ENCODE data around the gene B3GNT7.
A peak's percentile ranks its signal among the peaks of the same experiment; 100 is the strongest.
"Not testable (repeated sequence)": the region's sequence is repeated elsewhere in the genome, so short reads cannot be mapped to it uniquely, and the experiment has no call there.

The B3GNT7 gene

GRCh38 chr2:231395188-231396057 is at the start of gene B3GNT7:
TSS of gene B3GNT7 (plus strand) at chr2:231395710. CDS start at chr2:231395804, 94 bp downstream.
- peak within 1 kb of the TSS; percentile 21 for H3K4me3 Mint-ChIP-seq
- H3K36me3 Mint-ChIP-seq (ENCODE audit: low read depth) = peaks cover 2% of the 10 kb centered on the region
- no peak within 1 kb of the TSS for H3K27ac Mint-ChIP-seq
- no peaks in the 10 kb centered on the region for H3K9me3 Mint-ChIP-seq
- H3K27me3 Mint-ChIP-seq (ENCODE audit: low read depth) = peaks cover 34% of the 10 kb centered on the region
- H3K4me1 Mint-ChIP-seq (ENCODE audit: low read depth) = peaks cover 9% of the 10 kb centered on the region

GRCh38 chr2:231347081-231347480 is 48.4 kb upstream of the B3GNT7 start:
- H3K4me1 Mint-ChIP-seq (ENCODE audit: low read depth) = no peaks in the 10 kb centered on the region
- no peak overlapping the region for H3K4me3 Mint-ChIP-seq
- no peak overlapping the region for H3K27ac Mint-ChIP-seq
- H3K27me3 Mint-ChIP-seq (ENCODE audit: low read depth) = peaks cover 26% of the 10 kb centered on the region
- no peaks in the 10 kb centered on the region for H3K36me3 Mint-ChIP-seq (ENCODE audit: low read depth)
- no peaks in the 10 kb centered on the region for H3K9me3 Mint-ChIP-seq

- no peak overlapping the region for H3K4me3 Mint-ChIP-seq
- no peaks in the 10 kb centered on the region for H3K36me3 Mint-ChIP-seq (ENCODE audit: low read depth)
Measured at GRCh38 chr2:231347638-231348037, 47.9 kb upstream of the B3GNT7 start.

GRCh38 chr2:231348173-231348572 is 47.3 kb upstream of the B3GNT7 start:
- Mint-ChIP-seq H3K36me3 (ENCODE audit: low read depth) (no peaks in the 10 kb centered on the region), H3K9me3 (no peaks in the 10 kb centered on the region), H3K4me3 (no peak overlapping the region), H3K27ac (no peak overlapping the region), H3K27me3 (ENCODE audit: low read depth) (peaks cover 26% of the 10 kb centered on the region), H3K4me1 (ENCODE audit: low read depth) (no peaks in the 10 kb centered on the region)

More at GRCh38 chr2:231347638-231348037, 47.9 kb upstream of the B3GNT7 start:
- Mint-ChIP-seq H3K27ac (no peak overlapping the region), H3K9me3 (no peaks in the 10 kb centered on the region), H3K27me3 (ENCODE audit: low read depth) (peaks cover 26% of the 10 kb centered on the region), H3K4me1 (ENCODE audit: low read depth) (no peaks in the 10 kb centered on the region)

GRCh38 chr2:231348704-231349373 is 46.7 kb upstream of the B3GNT7 start:
- H3K4me1 Mint-ChIP-seq (ENCODE audit: low read depth) = no peaks in the 10 kb centered on the region

GRCh38 chr2:231349374-231349735 is 46.2 kb upstream of the B3GNT7 start:
- H3K4me3 Mint-ChIP-seq; H3K9me3 Mint-ChIP-seq; H3K27ac Mint-ChIP-seq; H3K4me1 Mint-ChIP-seq (ENCODE audit: low read depth); H3K36me3 Mint-ChIP-seq (ENCODE audit: low read depth): not testable (repeated sequence)
- H3K27me3 Mint-ChIP-seq (ENCODE audit: low read depth) = peaks cover 23% of the 10 kb centered on the region

More at GRCh38 chr2:231348704-231349373, 46.7 kb upstream of the B3GNT7 start:
- peaks cover 26% of the 10 kb centered on the region for H3K27me3 Mint-ChIP-seq (ENCODE audit: low read depth)
- no peak overlapping the region for H3K4me3 Mint-ChIP-seq
- no peak overlapping the region for H3K27ac Mint-ChIP-seq
- H3K36me3 Mint-ChIP-seq (ENCODE audit: low read depth) = no peaks in the 10 kb centered on the region
- no peaks in the 10 kb centered on the region for H3K9me3 Mint-ChIP-seq

- Mint-ChIP-seq H3K27ac (no peak overlapping the region), H3K9me3 (no peaks in the 10 kb centered on the region), H3K27me3 (ENCODE audit: low read depth) (peaks cover 21% of the 10 kb centered on the region), H3K4me1 (ENCODE audit: low read depth) (no peaks in the 10 kb centered on the region), H3K4me3 (no peak overlapping the region), H3K36me3 (ENCODE audit: low read depth) (no peaks in the 10 kb centered on the region)
Measured at GRCh38 chr2:231351648-231352047, 43.9 kb upstream of the B3GNT7 start.

- Mint-ChIP-seq H3K27me3 (ENCODE audit: low read depth) (peaks cover 7% of the 10 kb centered on the region), H3K9me3 (no peaks in the 10 kb centered on the region), H3K36me3 (ENCODE audit: low read depth) (no peaks in the 10 kb centered on the region), H3K27ac (no peak overlapping the region), H3K4me3 (no peak overlapping the region), H3K4me1 (ENCODE audit: low read depth) (no peaks in the 10 kb centered on the region)
Measured at GRCh38 chr2:231353469-231353868, 42.0 kb upstream of the B3GNT7 start.

GRCh38 chr2:231355508-231356465 is 39.7 kb upstream of the B3GNT7 start:
- H3K4me3 Mint-ChIP-seq = no peak overlapping the region
- no peaks in the 10 kb centered on the region for H3K27me3 Mint-ChIP-seq (ENCODE audit: low read depth)
- H3K36me3 Mint-ChIP-seq (ENCODE audit: low read depth) = no peaks in the 10 kb centered on the region
- no peaks in the 10 kb centered on the region for H3K4me1 Mint-ChIP-seq (ENCODE audit: low read depth)
- no peak overlapping the region for H3K27ac Mint-ChIP-seq
- H3K9me3 Mint-ChIP-seq = no peaks in the 10 kb centered on the region

GRCh38 chr2:231356466-231356844 is 39.1 kb upstream of the B3GNT7 start:
- Mint-ChIP-seq H3K27me3 (ENCODE audit: low read depth) (no peaks in the 10 kb centered on the region), H3K36me3 (ENCODE audit: low read depth) (no peaks in the 10 kb centered on the region), H3K9me3 (no peaks in the 10 kb centered on the region), H3K4me3 (no peak overlapping the region), H3K4me1 (ENCODE audit: low read depth) (peaks cover 2% of the 10 kb centered on the region), H3K27ac (no peak overlapping the region)

GRCh38 chr2:231357048-231357447 is 38.5 kb upstream of the B3GNT7 start:
- H3K27me3 Mint-ChIP-seq (ENCODE audit: low read depth) = no peaks in the 10 kb centered on the region
- H3K4me1 Mint-ChIP-seq (ENCODE audit: low read depth) = peaks cover 6% of the 10 kb centered on the region
- H3K36me3 Mint-ChIP-seq (ENCODE audit: low read depth) = no peaks in the 10 kb centered on the region
- H3K4me3 Mint-ChIP-seq = no peak overlapping the region
- no peaks in the 10 kb centered on the region for H3K9me3 Mint-ChIP-seq
- no peak overlapping the region for H3K27ac Mint-ChIP-seq

- H3K4me1 Mint-ChIP-seq (ENCODE audit: low read depth) = peaks cover 10% of the 10 kb centered on the region
- no peaks in the 10 kb centered on the region for H3K9me3 Mint-ChIP-seq
- H3K27ac Mint-ChIP-seq = no peak overlapping the region
- H3K27me3 Mint-ChIP-seq (ENCODE audit: low read depth) = no peaks in the 10 kb centered on the region
- no peak overlapping the region for H3K4me3 Mint-ChIP-seq
- H3K36me3 Mint-ChIP-seq (ENCODE audit: low read depth) = no peaks in the 10 kb centered on the region
Measured at GRCh38 chr2:231357931-231358330, 37.6 kb upstream of the B3GNT7 start.

GRCh38 chr2:231359441-231359840 is 36.1 kb upstream of the B3GNT7 start:
- no peak overlapping the region for H3K4me3 Mint-ChIP-seq
- H3K36me3 Mint-ChIP-seq (ENCODE audit: low read depth) = no peaks in the 10 kb centered on the region
- H3K4me1 Mint-ChIP-seq (ENCODE audit: low read depth) = peaks cover 10% of the 10 kb centered on the region
- H3K9me3 Mint-ChIP-seq = no peaks in the 10 kb centered on the region
- no peaks in the 10 kb centered on the region for H3K27me3 Mint-ChIP-seq (ENCODE audit: low read depth)
- no peak overlapping the region for H3K27ac Mint-ChIP-seq

GRCh38 chr2:231359948-231360347 is 35.6 kb upstream of the B3GNT7 start:
- no peaks in the 10 kb centered on the region for H3K27me3 Mint-ChIP-seq (ENCODE audit: low read depth)
- no peaks in the 10 kb centered on the region for H3K36me3 Mint-ChIP-seq (ENCODE audit: low read depth)
- H3K4me1 Mint-ChIP-seq (ENCODE audit: low read depth) = peaks cover 10% of the 10 kb centered on the region
- no peak overlapping the region for H3K4me3 Mint-ChIP-seq
- no peak overlapping the region for H3K27ac Mint-ChIP-seq
- H3K9me3 Mint-ChIP-seq = no peaks in the 10 kb centered on the region
